NCI-H2029 treated with DMSO at 0.1 percent for 48 hours (cell line): Measurements from ENCODE around the gene ABCA2.

Source experiments
- DNase-seq: peaks from one replicate; lab custom pipeline; 2025; lab: John Stamatoyannopoulos, UW

The ABCA2 gene

GRCh38 chr9:136995772-136996311, 32.2 kb downstream of the ABCA2 start:
- DNase-seq = peak; percentile 58

- DNase-seq = no peak
These were observed 32.7 kb downstream of the ABCA2 start for GRCh38 chr9:136995362-136995761.

GRCh38 chr9:136994888-136995230, 33.2 kb downstream of the ABCA2 start:
- DNase-seq = no peak

- no peak for DNase-seq
These were observed 33.7 kb downstream of the ABCA2 start for GRCh38 chr9:136994180-136994887.

GRCh38 chr9:136992819-136993369, 35.1 kb downstream of the ABCA2 start:
- DNase-seq = no peak

GRCh38 chr9:136991993-136992818, 35.8 kb downstream of the ABCA2 start, which contains the start of gene PAXX:
TSS of gene PAXX (plus strand) at chr9:136992422. CDS start at chr9:136992444, 22 bp downstream.
- DNase-seq = peak; percentile 31

GRCh38 chr9:136990242-136990911, 37.7 kb downstream of the ABCA2 start:
- no peak for DNase-seq

GRCh38 chr9:136988872-136989271, 39.2 kb downstream of the ABCA2 start:
- DNase-seq = no peak

GRCh38 chr9:136985853-136986252, 42.2 kb downstream of the ABCA2 start:
- DNase-seq = no peak

- DNase-seq = no peak
These were observed 42.9 kb downstream of the ABCA2 start for GRCh38 chr9:136985027-136985602.

- no peak for DNase-seq
These were observed 43.5 kb downstream of the ABCA2 start for GRCh38 chr9:136984464-136985026.

- DNase-seq = no peak
These were observed 44.3 kb downstream of the ABCA2 start for GRCh38 chr9:136983656-136984314.

- no peak for DNase-seq
These were observed 44.9 kb downstream of the ABCA2 start for GRCh38 chr9:136983167-136983566.

- DNase-seq = no peak
These were observed 45.6 kb downstream of the ABCA2 start, which contains the start of gene LCNL1 for GRCh38 chr9:136982232-136983051. TSS of gene LCNL1 (plus strand) at chr9:136982993. CDS start at chr9:136983587, 594 bp downstream.

GRCh38 chr9:136981588-136982231, 46.3 kb downstream of the ABCA2 start:
- DNase-seq = no peak

- no peak for DNase-seq
These were observed 47.2 kb downstream of the ABCA2 start for GRCh38 chr9:136980669-136981478.

- no peak for DNase-seq
These were observed 48.1 kb downstream of the ABCA2 start for GRCh38 chr9:136979769-136980587.
